NCI-H2107 treated with DMSO at 0.1 percent for 48 hours (cell line): ENCODE results near the gene RBMS3.
"Not testable (repeated sequence)": the region's sequence is repeated elsewhere in the genome, so short reads cannot be mapped to it uniquely, and the experiment has no call there.

Experiments used
- DNase-seq: peaks from one replicate; lab custom pipeline; 2025; ENCODE audit not compliant: unreplicated experiment; lab: John Stamatoyannopoulos, UW

Gene RBMS3

GRCh38 chr3:29649815-29650547 lies 369.1 kb downstream of the RBMS3 start:
- no peak for DNase-seq

GRCh38 chr3:29653680-29654079 lies 372.8 kb downstream of the RBMS3 start:
- DNase-seq = no peak

GRCh38 chr3:29655015-29655747 lies 374.3 kb downstream of the RBMS3 start:
- DNase-seq = no peak

- no peak for DNase-seq
Measured at GRCh38 chr3:29665688-29666087, 384.8 kb downstream of the RBMS3 start.

DNA sequence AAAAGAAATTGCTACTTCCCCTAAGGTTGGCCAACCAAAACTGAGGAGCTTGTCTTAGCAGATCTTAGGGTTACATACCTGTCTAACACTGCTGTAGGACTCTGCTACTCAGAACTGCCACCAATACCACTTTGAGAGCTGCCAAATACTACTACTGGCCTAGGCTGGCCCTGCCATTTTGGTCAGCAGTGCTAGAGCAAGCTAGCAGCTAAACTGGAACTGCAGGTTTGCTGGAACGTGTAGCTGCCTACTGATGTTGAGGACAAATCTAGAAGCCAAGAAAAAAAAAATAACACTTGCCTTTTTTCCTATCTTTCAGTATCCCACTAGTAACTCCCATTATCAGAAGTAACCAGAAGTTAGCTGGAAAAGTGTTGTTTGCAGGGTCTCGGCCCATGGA lies 387.4 kb downstream of the RBMS3 start:
- no peak for DNase-seq

DNA sequence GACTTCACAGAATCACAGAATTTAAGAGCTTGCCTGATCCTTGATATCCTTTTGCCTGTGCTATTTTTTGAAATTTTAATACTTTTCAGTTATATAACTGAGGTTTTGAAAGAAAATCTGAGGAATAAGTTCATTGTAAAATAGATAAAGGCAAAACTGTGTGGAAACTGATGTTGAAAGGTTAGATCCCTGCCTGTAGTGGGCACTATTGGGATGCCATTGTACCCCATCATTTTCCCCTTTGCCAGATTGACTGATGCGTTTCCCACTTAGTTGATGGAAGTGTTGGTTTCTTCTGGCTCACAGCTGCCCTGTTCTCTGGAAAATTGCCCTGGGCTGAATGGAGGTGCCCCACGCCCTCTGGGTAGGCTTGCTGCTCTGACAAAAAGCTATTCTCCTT lies 387.9 kb downstream of the RBMS3 start:
- no peak for DNase-seq

GRCh38 chr3:29670476-29670875 lies 389.6 kb downstream of the RBMS3 start:
- DNase-seq = not testable (repeated sequence)

DNA sequence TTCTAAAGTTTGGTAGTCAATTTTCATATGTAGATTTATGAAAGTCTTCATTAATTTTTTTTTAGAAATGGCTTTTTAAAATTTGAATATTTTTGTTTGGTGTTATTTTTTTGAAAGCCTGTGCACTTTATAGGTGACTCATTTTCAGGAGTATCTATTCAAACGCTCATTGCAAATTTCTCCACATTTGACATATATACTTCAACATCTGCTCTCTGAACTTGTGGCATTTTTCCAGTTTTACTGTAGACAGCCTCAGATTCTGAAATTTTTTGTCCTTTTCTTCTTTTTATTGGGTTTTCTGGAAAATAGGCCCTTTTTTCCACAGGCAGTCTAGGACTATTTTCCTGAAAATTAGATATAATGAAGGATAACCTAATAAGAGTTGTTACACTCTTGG lies 396.6 kb downstream of the RBMS3 start:
- no peak for DNase-seq

GRCh38 chr3:29679944-29680343 lies 399.1 kb downstream of the RBMS3 start:
- no peak for DNase-seq

DNA sequence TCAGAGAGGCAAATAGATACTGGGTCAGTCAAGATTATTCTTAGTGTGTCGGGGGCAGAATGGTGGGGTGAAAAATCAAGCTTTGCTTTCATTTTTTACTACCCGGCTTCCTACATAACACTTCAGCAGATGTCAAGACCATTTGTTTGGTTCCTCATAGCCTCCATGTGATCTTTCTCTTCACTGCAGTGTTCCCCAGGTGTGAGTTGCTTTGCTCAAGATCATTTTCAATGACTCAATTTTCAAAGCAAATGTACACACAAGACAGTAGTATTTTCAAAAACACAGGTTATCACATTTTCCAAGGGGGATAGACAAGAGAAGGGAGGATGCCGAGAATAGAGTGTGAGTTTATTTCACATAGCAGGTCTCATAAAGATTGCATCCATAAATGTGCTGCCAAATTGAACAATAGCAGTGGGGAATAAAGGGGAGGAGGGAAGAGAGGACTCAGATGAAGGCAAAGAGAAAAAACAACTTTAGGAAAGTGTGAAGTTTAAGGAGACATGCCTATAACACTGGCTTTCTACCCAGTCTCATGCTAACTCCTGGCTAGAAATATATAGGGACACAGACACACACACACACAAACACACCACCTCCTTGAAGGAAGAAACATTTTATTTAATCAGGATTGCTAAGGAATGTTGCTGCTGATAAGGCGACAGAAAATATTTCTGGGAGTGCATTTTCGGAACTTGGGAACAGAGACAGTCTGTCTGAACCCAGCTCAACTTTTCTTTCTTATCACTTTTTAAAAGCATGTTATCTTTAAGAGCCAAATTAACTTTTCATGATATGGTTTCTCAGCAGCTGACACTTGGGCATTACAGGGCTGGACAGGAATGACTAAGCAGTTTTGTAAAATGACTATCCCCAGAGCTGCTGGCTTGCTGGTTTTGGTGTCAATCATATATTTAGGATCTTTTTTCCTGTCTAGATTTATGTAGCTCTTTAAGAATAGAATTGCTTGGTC lies 402.4 kb downstream of the RBMS3 start:
- DNase-seq = no peak

DNA sequence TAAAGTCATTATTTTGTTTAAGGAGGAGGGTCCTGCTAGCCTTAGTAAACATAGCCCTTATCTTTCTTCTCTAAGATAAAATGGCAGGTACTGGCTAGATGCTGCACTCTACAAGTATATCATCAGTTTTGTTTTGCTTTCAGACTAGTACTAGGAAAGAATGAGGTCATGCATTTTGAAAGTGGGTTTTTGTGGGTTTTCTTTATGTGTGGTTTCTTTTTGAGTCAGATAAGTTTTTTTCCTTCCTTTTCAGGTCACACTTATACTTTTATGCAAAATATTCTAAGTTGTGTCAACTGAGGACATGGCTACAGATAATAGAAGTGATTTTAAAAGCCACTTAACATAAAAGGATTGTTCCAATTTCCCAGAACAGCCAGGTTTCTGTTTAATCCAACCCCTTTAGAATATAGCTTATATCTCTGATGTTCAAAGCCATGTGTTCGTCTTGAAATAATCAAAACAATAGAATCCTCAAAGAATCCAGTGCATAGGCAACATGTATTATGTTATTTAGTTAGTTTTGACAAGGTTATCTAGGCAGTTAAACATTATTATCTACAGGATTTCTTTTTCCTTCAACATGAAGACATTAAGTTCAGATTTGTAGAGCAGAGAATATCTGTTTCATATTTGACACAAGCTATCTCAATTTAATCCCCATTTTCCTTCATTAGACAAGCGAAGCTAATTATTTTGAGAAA lies 406.2 kb downstream of the RBMS3 start:
- no peak for DNase-seq

- no peak for DNase-seq
Measured at GRCh38 chr3:29690686-29691353, 409.9 kb downstream of the RBMS3 start.

GRCh38 chr3:29693863-29694262 lies 413.0 kb downstream of the RBMS3 start:
- no peak for DNase-seq

DNA sequence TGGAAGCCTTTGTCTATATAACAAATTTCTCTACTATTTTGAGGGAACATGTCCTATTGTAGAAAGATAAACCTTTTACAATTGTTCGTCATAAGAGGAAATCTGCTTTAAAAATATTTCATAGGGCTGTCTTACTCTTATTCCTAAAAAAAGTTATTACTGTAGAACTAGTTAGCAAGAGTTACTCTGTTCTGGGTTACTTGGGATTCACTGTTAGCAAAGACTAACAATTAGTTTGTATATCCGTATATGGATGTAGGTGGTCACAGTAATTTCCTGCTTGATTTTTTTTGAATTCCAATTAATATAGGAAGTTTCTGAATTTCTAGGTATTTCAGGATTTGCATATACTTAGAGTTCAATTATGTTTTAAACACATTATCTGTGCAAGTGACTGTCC lies 413.5 kb downstream of the RBMS3 start:
- DNase-seq = no peak

DNA sequence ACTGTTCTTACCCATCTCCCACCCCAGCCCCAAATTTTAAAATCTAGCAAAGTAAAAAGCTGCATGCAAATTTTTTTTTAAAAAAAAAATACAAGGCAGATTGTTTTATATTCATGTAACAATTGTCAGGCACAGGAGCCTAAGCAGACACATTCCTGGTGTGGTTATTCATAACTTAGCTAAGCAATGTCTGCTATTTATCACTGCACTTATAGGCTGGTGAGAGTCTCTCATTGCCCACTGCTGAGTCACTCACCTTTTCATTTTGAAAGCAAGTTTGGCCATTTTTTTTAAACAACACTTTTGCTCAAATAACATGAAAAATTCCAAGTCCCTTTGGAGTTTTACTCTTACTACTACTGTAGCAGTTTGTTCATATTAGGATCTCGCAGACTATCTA lies 413.9 kb downstream of the RBMS3 start:
- DNase-seq = no peak

GRCh38 chr3:29695201-29695600 lies 414.3 kb downstream of the RBMS3 start:
- DNase-seq = no peak

- no peak for DNase-seq
Measured at GRCh38 chr3:29695643-29696198, 414.9 kb downstream of the RBMS3 start.

DNA sequence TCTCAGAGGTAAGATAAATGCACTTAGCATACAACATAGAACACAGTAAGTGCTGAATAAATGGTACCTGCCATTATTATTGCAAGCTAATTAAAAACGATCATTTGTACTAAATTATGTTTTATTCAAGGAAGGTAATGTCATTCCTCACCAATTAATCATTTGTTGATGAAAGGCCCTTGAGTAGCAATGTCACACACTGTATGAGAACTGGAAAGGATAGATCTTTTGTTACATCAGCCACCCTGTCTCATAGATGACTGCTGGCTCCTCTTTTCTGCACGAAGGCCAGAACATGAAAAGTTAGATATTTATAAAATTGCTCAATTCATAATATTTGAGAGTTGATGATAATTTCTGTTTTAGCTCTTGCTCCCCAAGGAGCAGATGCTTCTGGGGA lies 415.4 kb downstream of the RBMS3 start:
- no peak for DNase-seq

DNA sequence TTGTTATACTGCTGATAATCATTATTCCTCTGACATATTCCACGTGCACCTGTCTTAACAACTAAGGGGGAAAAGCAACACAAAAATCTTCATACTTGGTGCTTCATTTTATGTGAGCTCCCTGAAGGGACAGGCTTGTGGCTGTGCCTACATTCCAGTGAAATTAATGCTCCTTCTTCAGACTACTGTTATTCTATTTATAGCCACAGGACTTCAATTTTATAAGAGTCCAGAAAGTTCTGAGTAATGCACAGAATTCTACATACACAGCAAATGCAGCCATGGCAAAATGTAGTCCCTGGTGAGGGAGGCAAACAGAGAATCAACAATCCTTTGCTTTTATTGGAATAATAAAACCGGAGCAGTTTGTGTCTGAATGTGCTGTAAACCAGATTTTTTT lies 417.1 kb downstream of the RBMS3 start:
- no peak for DNase-seq

GRCh38 chr3:29700256-29700655 lies 419.4 kb downstream of the RBMS3 start:
- DNase-seq = no peak
